Kidney (tissue), 14 donors: ENCODE results near the gene KRTAP5-6. TPM values are rescaled to one million over a fixed set of nuclear protein-coding genes. Genes with fewer than 3 reads are reported as not detected.
A peak's percentile ranks its signal among the peaks of the same experiment; 100 is the strongest.

Source experiments
- DNase-seq, 5 donors: peaks; one replicate each; pipeline ENCODE4 v3.0.0-alpha.2; 2013 to 2020
- FAIRE-seq: peaks from 2 replicates; lab custom pipeline; 2012; peaks lifted over from hg19 to GRCh38; lab: Jason Lieb, UNC
- H3K27ac ChIP-seq, 2 donors: one replicate each; pipeline ENCODE4 v1.7.0; 2013; ENCODE audit warnings: low read depth in 2 of 2, low read length in 2 of 2, inconsistent platforms in 1 of 2
- H3K27me3 ChIP-seq: one replicate; pipeline ENCODE4 v1.7.1; 2013; ENCODE audit warnings: low read length, inconsistent platforms; ENCODE audit not compliant: control insufficient read depth, insufficient read depth
- H3K36me3 ChIP-seq, 3 donors: one replicate each; pipeline versions ENCODE4 v1.7.0 to v1.7.1; 2013; ENCODE audit warnings: low read length in 3 of 3, control low read depth in 1 of 3, inconsistent platforms in 1 of 3; ENCODE audit not compliant: insufficient read depth in 3 of 3, control insufficient read depth in 2 of 3
- H3K4me1 ChIP-seq, 3 donors: one replicate each; pipeline versions ENCODE4 v1.7.0 to v1.7.1; 2013; ENCODE audit warnings: low read length in 3 of 3, inconsistent platforms in 1 of 3, low read depth in 1 of 3; ENCODE audit not compliant: control insufficient read depth in 2 of 3, insufficient read depth in 2 of 3
- H3K4me3 ChIP-seq, 3 donors: one replicate each; pipeline versions ENCODE4 v1.7.0 to v1.8.1; 2013; ENCODE audit warnings: low read length in 3 of 3, control low read depth in 1 of 3, inconsistent platforms in 1 of 3
- H3K9ac ChIP-seq, 3 donors: one replicate each; pipeline versions ENCODE4 v1.7.0 to v1.7.1; 2013; ENCODE audit warnings: low read length in 3 of 3, control low read depth in 1 of 3, inconsistent platforms in 1 of 3
- H3K9me3 ChIP-seq, 3 donors: one replicate each; pipeline versions ENCODE4 v1.7.0 to v1.7.1; 2013; ENCODE audit warnings: low read length in 3 of 3, control low read depth in 1 of 3, inconsistent platforms in 1 of 3; ENCODE audit not compliant: control insufficient read depth in 2 of 3, insufficient read depth in 1 of 3
- intact Hi-C: fragments of 100-400 bp; cut with DNase I; formaldehyde crosslinking; loops from one replicate; pipeline ENCODE4 v1.11.1; 2022
- polyA plus RNA-seq: library from polyadenylated mRNA; stranded (reverse); fragments of 350-450 nt; fragmentation: Illumina TruSeq; extraction: RNeasy Lipid Tissue Mini Kit (QIAGEN cat#74804); gene quantifications from one replicate; pipeline ENCODE4 v1.2.3, GENCODE V29; 2014; ENCODE audit warnings: low read depth, low replicate concordance; ENCODE audit not compliant: insufficient read depth
- total RNA-seq: library from RNA; stranded (reverse); fragmentation: NEBNext Ultra II Directional; extraction: Animal tissue kit (Norgen Biotek cat#: 25700); gene quantifications from one replicate; pipeline ENCODE4 v1.2.1, GENCODE V29; 2021
- TF ChIP-seq, protein P1 (sequence below): IDR thresholded peaks from 3 replicates; pipeline ENCODE4 v1.5.1; 2012; ENCODE audit warnings: mild to moderate bottlenecking, moderate library complexity, borderline replicate concordance; ENCODE audit not compliant: insufficient read depth; ENCODE audit errors: extremely low read depth
- donor health status: control.
- donor health status: control.
- donor health status: control.
- donor health status: control.
- donor health status: control.
- donor health status: DM: yes; HTN: yes; CAD: no.
- donor health status: Normal renal cell carcinoma (clear cell type).

Gene KRTAP5-6
- total and polyA plus RNA-seq, 2 donors from 2014 or later: not detected

GRCh38 chr11:1717745-1718144 is 20.8 kb downstream of the KRTAP5-6 start:
- no peaks in the 10 kb centered on the region for H3K9me3 ChIP-seq
- H3K36me3 ChIP-seq: no peaks in the 10 kb centered on the region
- DNase-seq: peak in 1 of 5 donors; percentile 23
- no peak overlapping the region for H3K27ac ChIP-seq
- TF ChIP-seq, protein P1, sequence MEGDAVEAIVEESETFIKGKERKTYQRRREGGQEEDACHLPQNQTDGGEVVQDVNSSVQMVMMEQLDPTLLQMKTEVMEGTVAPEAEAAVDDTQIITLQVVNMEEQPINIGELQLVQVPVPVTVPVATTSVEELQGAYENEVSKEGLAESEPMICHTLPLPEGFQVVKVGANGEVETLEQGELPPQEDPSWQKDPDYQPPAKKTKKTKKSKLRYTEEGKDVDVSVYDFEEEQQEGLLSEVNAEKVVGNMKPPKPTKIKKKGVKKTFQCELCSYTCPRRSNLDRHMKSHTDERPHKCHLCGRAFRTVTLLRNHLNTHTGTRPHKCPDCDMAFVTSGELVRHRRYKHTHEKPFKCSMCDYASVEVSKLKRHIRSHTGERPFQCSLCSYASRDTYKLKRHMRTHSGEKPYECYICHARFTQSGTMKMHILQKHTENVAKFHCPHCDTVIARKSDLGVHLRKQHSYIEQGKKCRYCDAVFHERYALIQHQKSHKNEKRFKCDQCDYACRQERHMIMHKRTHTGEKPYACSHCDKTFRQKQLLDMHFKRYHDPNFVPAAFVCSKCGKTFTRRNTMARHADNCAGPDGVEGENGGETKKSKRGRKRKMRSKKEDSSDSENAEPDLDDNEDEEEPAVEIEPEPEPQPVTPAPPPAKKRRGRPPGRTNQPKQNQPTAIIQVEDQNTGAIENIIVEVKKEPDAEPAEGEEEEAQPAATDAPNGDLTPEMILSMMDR: no peak
- no peaks in the 10 kb centered on the region for H3K27me3 ChIP-seq
- intact Hi-C loops: no loop called here
- no peak overlapping the region for H3K9ac ChIP-seq
- no peaks in the 10 kb centered on the region for H3K4me1 ChIP-seq
- no peak overlapping the region for H3K4me3 ChIP-seq
- FAIRE-seq: no peak

DNA sequence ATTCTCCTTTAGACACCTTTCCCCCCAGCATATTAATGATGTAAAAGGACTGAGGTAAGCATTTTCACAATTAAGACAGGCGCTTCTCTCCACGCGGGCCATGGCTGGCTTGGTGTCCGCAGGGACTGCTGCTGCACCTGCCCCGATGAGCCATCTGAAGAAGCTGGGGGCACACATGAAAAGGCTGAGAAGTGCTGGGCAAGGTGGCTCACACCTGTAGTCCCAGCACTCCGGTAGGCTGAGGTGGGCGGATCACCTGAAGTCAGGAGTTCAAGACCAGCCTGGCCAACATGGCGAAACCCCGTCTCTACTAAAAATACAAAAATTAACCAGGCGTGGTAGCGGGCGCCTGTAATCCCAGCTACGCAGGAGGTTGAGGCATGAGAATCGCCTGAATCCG is 21.3 kb downstream of the KRTAP5-6 start:
- no peaks in the 10 kb centered on the region for H3K9me3 ChIP-seq
- H3K27ac ChIP-seq: no peak overlapping the region
- FAIRE-seq: no peak
- H3K4me3 ChIP-seq: no peak overlapping the region
- H3K4me1 ChIP-seq: no peaks in the 10 kb centered on the region
- TF ChIP-seq, protein P1: no peak
- DNase-seq: peak in 1 of 5 donors; percentile 11
- intact Hi-C loops: no loop called here
- H3K27me3 ChIP-seq: no peaks in the 10 kb centered on the region
- no peak overlapping the region for H3K9ac ChIP-seq
- no peaks in the 10 kb centered on the region for H3K36me3 ChIP-seq

DNA sequence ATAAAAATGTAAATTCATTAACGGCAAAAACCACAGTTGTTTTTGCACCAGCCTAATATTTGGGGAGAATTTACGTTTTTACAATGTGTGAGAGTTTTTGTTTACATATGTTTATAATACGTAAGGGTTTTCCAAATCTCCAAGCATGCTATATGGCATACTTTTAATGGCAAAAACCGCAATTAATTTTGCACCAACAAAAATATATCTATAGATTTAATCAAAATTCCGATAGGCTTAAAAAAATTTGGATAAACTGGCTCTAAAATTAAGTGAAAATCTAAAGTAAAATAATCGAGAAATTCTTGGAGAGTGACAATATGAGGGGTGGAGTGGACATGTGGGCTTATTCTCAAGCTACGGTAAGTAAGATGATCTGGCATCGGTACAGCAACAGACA is 22.8 kb downstream of the KRTAP5-6 start:
- Histone ChIP-seq H3K9me3 (no peaks in the 10 kb centered on the region), H3K36me3 (no peaks in the 10 kb centered on the region), H3K27me3 (no peaks in the 10 kb centered on the region), H3K4me3 (no peak overlapping the region), H3K4me1 (no peaks in the 10 kb centered on the region), H3K27ac (no peak overlapping the region), H3K9ac (no peak overlapping the region)
- FAIRE-seq: no peak
- intact Hi-C loops: no loop called here
- TF ChIP-seq, protein P1: no peak
- peak in 1 of 5 donors; percentile 5 for DNase-seq

GRCh38 chr11:1727096-1727690 is 30.2 kb downstream of the KRTAP5-6 start:
- Histone ChIP-seq H3K27ac (no peak overlapping the region), H3K27me3 (no peaks in the 10 kb centered on the region), H3K36me3 (no peaks in the 10 kb centered on the region), H3K4me1 (no peaks in the 10 kb centered on the region), H3K9me3 (no peaks in the 10 kb centered on the region), H3K9ac (no peak overlapping the region), H3K4me3 (no peak overlapping the region)
- intact Hi-C loops: no loop called here
- TF ChIP-seq, protein P1: no peak
- DNase-seq (peak in 1 of 5 donors; percentile 11), FAIRE-seq (no peak)
